NCI-H774 (cell line): Measurements from ENCODE around the gene PRR11.
"Not testable (repeated sequence)": the region's sequence is repeated elsewhere in the genome, so short reads cannot be mapped to it uniquely, and the experiment has no call there.

ENCODE experiments used
- DNase-seq: peaks from one replicate; lab custom pipeline; 2025; lab: John Stamatoyannopoulos, UW

Gene PRR11

DNA sequence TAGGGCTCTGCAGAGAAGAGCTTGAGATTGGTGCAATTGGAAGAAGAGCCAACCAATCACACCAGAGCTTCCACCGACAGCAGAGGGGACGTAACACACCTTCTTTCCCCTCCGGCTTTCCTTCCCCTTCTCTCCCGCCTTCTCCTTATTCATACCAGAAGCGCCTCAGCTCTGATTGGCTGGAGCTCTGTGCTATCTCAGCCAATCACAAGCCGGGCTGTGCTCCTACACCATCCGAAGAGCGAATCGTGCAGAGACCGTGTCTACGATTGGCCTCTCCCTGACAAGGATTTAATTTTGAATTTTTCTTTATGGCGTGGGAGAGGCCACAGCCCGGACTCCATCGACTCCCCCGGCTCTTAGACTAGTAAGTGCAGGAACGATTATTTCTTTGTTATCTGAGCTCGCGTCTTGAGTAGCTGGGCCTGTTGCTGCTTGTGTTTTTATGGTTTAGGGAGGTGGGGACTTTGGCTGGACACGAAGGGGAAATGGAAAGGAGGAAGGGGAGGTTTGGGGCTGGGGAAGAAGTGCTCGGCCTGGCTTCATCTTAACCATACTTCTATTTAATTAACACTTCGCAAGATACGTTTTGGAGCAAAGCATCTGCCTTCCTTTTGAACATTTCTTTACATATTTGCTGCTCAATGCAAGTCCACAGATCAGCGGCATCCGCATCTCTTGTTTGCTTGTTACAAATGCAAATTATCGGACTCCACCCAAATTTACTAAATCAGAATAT is at the start of gene PRR11:
Gene PRR11, plus strand, starts transcription at position 308 of the 739 bp plus-strand sequence. CDS start 14,007 bp downstream, outside the sequence.
- peak; percentile 100 for DNase-seq

DNA sequence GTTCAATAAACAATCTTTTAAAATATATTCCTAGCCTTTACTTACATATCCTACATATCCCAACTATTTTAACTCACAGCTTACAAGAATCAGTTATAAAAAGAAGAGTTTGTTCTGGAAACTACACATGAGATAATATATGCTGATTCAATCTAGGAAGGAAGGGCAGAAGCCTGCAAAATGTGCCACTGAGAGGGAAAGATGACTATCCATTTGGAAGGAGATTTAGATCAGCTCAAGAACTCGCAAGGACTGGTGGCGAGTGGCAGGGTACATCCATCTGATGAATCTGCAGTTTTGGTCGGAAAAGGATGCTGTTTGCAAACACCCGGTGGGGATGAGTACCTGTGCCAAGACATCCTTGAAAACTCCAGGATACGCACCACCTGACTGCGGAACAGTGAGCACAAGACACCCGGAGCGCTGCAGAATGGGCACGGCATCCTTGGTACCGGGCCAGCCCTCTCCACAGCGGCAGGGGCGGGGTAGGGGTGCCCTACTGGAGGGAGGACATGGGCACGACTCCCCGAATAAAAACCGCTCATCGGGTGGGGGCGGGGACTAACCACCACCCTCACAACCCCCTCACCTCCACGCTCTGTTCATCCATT is 49.6 kb upstream of the PRR11 start:
- DNase-seq, result peak; percentile 71

DNA sequence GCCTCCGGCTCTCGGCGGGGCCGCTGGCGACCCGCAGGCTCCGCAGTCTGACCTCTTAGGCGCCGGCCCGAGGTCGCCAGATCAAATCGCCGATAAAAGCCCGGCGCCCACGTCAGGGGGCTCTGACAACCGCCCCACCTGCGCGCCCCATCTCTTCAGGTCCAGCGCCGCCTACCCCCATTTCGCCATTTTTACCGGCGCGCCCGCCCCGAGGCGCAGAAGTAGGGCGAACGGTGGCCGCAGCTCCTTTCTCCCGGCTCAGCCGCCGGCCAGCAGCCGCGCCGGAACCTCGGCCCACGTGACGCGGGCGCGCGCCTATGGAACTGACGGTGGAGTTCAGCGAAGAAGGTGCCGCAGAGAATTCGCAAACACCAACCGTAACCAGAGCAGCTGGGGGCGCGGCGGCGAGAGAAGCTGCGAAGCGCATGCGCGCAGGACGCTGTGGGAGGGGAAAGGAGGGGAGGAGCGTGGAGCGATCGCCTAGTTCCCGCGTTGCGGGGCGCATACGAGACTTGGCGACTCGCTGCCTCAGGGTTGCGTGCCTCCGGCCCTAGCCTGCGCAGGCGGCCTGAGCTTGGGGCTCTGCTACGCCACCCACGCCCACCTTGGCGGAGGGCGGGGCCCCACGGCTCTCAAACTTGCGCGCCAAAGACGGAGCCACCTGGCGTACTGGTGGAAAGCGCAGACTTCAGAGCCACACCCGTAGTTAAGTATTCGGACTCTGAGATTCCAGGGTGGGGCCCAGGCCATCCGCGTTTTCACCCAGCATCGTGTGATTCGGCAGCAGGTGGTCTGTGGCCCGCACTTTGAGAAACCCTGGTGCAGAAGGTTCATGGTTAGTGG is 48.9 kb upstream of the PRR11 start, which contains the start of gene TRIM37:
Gene TRIM37, minus strand, starts transcription at position 418 of the 843 bp plus-strand sequence. CDS start 419 bp downstream, outside the sequence.
- peak; percentile 100 for DNase-seq

DNA sequence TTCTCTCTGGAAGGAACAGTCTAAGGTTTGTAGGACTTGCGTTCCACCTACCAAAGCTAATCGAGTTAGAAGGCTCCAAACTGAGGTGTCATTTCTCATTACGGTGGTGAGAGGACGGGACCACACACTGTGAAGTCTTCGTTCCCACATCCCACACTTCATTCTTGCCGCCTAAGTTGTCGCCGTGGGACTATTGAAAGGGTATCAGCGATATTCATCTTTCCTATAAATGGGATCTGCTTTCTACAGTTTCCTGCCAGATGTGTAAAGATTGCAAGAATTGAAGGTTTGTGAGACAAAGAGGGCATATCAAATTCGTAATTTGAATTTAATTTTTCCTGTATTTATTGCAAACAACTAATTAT is 48.3 kb upstream of the PRR11 start:
- no peak for DNase-seq

DNA sequence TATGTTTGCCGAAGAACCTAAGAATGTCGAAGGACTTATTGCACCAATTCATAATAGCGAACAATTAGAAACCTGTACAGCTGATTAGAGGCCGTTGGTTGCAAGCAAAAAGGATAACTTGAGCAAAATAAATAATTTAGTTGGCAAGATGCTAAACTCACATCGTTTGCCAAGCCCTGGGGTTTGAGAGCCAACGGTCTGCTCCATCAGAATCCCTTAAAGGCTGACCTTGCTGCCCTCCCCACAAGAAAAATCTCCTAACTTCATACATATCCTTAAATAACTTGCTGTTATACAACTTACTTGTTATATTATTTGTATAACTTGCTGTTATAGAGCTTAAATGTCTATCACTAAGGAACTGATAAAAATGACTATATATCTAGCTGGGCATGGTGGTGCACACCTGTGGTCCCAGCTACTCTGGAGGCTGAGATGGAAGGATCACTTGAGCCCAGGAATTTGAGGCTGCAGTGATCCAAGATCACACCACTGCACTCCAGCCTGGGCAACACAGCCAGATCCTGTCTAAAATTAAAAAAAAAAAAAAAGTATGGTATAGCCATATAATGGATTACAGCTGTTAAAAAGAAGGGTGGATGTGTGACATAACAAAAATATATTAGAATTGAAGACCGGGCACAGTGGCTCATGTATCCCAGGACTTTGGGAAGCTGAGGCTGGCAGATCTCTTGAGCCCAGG is 47.0 kb upstream of the PRR11 start:
- no peak for DNase-seq

DNA sequence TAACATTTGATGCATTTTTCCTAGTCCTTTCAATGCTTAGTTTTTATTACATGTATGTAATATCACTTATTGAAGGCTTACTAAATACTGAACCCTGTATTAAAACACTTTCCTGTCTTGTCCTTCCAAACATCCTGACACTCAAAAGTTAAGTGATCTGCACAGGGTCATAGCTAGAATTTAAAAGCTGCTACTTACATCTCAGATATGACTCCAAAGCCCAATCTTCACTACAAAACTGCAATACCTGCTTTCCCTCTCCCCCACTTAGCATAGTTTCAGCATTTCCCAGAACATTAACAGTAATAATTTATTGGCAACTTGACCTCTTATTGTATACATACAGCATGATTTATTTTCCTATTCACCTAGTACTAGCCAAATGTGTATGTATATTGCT is 44.6 kb upstream of the PRR11 start:
- no peak for DNase-seq

DNA sequence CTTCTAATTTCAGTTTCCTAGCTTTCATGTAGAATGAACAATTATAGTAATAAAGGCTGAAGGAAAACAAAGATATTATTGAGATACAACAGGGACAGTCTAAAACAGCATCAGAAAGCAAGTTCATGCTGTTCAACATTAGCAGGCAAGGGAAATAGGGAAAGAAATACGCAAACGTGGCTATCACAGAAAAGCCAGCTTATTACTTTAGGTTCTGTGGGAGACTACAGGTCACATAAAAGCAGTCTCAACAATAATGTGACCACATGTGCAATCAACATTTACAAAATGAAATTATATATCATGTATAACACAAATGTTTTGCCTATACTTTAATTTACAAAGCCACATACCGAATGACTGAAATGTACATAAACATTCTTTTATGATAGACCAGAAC is 44.0 kb upstream of the PRR11 start:
- no peak for DNase-seq

DNA sequence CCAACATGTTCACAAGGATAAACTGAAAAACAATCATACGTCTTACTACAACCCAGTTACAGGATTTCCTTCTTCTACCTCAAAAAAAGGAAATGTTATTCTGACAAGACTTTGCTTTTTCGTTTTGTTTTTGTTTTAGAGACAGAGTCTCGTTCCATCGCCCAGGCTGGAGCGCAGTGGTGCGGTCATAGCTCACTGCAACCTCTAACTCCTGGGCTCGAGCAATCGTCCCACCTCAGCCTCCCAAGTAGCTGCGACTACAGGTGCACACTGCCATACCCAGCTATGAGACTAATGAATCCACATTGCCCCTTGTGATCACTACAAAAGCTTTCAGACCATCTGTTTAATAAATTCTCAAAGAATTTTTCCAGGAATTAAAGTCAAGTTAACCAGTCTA is 40.1 kb upstream of the PRR11 start:
- DNase-seq, result no peak

DNA sequence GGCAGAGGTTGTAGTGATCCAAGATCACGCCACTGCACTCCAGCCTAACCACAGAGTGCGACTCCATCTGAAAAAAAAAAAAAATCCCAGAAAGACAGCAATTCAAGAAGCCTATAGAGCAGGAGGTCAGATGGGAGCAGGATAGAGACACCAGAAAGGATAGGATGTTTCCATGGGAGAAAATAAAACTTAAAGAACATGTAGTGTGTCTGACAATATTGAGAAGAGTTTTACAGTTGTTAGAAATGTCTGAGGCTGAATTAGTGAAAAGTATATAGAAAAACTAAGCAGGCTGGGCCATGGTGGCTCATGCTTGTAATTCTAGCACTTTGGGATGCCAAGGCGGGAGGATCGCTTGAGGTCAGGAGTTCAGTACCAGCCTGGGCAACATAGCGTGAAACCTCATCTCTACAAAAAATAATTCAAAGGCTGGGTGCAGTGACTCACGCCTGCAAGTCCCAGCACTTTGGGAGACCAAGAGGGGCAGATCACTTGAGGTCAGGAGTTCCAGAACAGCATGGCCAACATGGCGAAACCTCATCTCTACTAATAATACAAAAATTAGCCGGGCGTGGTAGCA is 33.6 kb upstream of the PRR11 start:
- DNase-seq, result no peak

DNA sequence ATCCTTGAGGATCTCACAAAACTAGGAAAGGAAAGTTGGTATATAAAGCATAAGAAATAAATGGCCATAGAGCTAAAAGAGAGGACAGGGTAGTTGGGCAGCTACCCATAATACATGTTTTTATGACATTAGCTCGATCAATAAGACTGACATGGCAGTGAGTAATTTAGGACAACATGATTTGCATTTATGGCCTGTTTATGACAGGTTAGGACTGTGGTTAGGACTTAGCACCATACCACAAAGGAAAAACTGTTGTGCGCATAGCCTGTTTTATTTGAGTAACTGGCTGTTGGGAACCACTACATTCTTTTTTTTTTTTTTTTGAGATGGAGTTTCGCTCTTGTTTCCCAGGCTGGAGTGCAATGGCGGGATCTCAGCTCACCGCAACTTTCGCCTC is 30.9 kb upstream of the PRR11 start:
- DNase-seq, result no peak

DNA sequence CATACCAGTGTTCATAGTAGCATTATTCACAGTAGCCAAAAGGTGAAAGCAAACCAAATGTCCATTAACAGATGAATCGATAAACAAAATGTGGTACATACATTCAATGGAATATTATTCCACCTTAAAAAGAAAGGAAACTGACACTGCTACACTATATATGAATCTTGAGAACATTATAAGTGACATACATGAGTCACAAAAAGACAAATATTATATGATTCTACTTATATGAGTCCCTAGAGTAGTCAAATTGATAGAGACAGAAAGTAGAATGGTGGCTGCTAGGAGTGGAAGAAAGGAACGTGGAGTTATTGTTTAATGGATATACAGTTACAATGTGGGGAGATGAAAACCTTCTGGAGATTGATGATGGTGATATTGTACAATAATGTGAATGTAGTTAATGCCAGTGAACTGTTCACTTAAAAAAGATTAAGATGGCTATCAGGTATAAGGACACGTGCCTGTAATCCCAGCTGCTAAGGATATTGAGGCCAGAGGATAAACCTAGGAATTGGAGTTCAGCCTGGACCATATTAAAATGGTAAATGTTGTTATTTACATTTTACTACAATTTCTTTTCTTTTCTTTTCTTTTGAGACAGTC is 28.6 kb upstream of the PRR11 start:
- DNase-seq, result no peak

DNA sequence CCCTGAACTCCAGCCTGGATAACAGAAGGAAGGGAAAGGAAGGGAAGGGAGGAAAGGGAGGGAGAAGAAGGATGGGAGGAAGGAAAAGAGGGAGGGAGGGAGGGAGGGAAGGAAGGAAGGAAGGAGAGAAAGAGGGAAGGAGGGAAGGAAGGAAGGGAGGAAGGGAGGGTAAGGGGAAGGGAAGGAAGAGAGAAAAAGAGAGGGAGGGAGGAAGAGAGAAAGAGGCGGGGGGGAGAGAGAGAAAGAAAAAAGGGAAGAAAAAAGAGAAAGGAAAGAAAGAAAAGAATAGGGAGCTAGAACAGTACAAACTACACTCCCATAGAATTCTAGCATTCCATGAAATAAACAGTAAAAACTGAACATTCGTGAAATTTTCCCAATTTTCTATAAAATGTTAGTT is 25.7 kb upstream of the PRR11 start:
- no peak for DNase-seq

DNA sequence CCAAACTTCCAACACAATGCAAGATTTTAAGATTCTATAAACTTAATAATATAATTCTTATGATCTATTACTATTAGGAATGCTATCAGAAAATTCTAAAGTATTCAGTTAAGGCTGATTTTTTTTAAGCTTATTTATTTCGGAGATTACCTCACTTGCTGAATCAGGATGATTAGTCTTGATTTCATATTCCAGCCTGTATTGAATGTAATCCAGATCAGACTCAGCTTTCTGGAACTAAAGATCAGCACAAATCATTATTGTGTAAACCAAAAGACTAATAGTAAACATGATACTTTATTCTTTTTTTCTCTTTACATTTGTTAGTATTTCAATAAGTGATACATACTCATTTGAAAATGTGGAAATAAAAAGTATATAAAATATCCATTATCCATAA is 24.4 kb upstream of the PRR11 start:
- no peak for DNase-seq

DNA sequence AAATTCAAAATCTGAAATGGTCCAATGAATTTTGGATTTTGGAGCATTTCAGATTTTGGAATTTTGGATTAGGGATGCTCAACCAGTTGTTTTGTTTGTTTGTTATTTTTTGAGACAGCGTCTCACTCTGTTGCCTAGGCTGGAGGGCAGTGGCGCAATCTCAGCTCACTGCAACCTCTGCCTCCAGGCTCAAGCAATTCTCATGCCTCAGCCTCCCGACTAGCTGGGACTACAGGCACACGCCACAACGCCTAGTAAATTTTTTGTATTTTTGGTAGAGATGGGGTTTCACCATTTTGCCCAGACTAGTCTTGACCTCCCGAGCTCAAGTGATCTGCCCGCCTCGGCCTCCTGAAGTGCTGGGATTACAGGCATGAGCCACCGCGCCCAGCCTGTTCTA is 17.2 kb upstream of the PRR11 start:
- DNase-seq, result not testable (repeated sequence)

DNA sequence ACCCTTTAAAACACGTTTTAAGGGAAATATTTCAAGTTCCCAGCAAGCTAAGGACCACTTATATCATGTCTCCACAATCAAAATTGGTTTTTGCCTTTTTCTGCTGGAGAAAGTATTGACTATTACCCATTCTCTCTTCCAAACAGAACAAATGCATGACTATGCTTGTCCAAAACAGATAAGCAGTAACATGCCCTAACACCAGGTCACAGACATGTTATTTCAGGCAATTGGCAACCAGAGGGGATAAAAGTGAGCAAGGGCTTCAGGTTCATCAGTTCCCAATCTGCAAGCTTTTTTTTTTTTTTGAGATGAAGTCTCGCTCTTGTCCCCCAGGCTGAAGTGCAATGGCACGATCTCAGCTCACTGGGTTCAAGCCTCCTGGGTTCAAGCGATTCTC is 15.6 kb upstream of the PRR11 start:
- no peak for DNase-seq

DNA sequence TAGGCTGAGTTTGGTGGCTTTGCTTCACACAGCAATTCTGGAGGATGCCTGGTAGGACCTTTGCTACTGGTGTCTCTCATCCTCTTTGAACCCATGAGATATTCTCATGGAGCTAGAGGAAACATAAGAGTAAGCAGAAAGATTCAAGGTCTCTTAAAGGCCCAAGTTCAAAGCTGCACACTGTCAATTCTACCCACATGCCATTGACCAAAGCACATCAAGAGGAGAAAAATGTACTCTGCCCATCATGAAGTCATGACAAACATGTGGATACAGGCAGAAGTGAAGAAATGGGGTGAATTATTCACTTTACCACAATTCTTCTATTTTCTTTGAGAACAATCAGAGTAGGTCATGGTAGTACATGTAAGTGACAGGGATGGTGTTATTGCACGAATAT is 13.7 kb upstream of the PRR11 start:
- DNase-seq, result no peak

DNA sequence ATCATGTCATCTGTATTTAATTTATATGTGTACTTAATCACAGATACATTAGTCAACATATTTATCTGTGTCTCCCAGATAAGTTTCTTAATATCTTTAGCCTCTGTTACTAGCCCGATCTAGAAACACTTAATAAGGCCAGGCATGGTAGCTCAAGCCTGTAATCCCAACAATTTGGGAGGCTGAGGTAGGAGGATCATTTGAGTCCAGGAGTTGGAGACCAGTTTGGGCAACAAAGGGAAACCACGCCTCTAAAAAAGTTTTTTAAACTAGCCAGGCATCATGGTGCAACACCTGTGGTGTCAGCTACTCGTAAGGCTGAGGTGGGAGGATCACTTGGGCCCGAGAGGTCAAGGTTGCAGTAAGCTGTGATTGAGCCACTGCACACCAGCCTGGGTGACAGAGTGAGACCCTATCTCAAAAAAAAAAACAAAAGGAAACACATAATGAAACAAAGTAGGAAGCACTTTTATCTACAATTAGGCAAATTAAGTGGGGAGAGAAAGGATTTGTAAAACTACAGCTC is 9.9 kb upstream of the PRR11 start:
- DNase-seq, result no peak

DNA sequence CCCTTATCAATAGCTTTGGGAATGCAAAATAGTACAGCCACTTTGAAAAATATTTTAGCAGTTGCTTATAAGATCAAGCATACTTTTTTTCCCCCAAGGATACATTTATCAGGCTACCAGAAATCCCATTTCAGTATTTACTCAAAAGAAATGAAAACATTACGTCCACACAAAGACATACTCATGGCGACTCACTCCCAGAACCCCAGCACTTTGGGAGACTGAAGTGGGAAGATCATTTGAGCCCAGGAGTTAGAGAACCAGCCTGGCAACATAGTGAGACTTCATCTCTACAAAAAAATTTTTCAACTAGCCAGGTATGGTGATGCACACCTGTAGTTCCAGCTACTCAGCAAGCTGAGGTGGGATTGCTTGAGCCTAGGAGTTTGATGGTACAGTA is 6.5 kb upstream of the PRR11 start:
- no peak for DNase-seq

DNA sequence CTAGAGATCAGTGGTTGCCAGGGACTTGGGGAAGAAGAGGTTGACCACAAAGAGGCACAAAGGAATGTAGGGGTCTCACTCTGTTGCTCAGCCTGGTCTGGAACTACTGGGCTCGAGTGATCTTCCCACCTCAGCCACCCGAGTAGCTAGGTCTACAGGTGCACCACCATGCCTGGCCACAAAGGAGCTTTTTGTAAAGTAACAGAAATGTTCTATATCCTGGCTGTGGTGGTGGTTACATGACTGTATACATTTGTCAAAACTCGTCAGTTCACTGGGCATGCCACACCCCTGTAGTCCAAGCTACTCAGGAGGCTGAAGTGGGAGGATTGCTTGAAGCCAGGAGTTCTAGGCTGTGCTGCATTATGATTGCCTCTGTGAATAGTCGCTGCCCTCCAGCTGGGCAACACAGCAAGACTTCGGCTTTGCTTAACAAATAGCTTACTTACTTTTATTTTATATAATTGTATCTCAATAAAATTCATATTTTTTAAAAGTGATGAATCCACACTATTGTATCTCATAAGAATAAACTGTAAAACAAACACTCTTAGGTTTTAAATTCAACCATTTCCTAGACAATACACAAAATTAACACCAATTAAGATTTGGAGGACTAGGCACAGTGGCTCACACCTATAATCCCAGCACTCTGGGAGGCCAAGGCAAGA is 5.6 kb upstream of the PRR11 start:
- DNase-seq, result no peak

DNA sequence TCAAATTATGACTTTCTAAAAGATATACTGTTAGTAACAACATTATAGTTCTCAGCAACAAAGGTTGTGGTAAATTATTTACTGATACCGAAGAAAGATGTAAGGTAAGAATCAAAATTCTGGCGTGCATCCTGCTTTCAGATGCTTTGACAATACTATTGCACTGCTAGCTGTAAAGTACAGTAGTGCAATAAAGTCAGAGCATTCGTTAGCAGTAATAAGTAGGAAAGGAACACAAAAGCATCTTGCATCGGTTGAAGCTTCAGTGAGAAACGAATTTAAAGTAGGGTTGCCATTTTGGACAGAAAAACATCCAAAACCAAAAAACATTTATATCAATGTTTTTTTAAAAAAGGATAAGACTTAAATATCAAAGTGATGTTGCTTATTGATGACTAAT is 4.5 kb upstream of the PRR11 start:
- DNase-seq, result no peak

DNA sequence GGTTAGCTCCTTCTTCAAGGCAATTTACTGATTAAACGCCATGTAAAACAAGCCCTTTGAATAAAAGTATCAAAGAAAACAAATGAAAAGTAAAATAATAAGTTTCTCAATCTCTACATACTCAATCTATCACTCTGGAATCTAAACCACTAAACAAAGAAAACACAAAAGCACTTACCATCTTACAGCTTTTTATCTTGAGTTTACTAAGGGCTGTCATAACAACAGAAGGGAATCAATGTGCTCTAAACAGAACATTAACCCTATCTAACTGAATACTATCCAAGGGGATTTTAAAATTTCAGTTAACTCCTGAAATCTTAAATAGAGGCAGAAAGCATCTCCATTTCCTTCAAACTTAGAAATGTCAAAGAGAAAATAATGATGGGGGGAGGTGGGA is 4.0 kb upstream of the PRR11 start:
- no peak for DNase-seq
